ENCODE data around the gene ZC2HC1B.

GRCh38 chr6:143967706-143968376 lies 103.6 kb downstream of the ZC2HC1B start:
- no peak for TF ChIP-seq CTCF (IDR thresholded peaks at IDR 0.05; ENCODE audit: low read depth, low read length, missing input control)
- TF ChIP-seq ATF3 (IDR thresholded peaks at IDR 0.05), result no peak
- TF ChIP-seq JUND (IDR thresholded peaks at IDR 0.05), result no peak
- no peak for TF ChIP-seq NR2F2 (IDR thresholded peaks at IDR 0.05)
- no peak for TF ChIP-seq MAX (IDR thresholded peaks at IDR 0.05)
- TF ChIP-seq TAF1 (conservative IDR thresholded peaks at IDR 0.05), result no peak
- TF ChIP-seq FOXA2 (IDR thresholded peaks at IDR 0.05), result no peak
- no peak for TF ChIP-seq RXRA (IDR thresholded peaks at IDR 0.05)
- no peak for TF ChIP-seq YY1 (IDR thresholded peaks at IDR 0.05)
- no peak for TF ChIP-seq REST (IDR thresholded peaks at IDR 0.05)
- no peak for TF ChIP-seq SP1 (IDR thresholded peaks at IDR 0.05)
- TF ChIP-seq RAD21 (IDR thresholded peaks at IDR 0.05), result no peak
- no peak for TF ChIP-seq GABPA (IDR thresholded peaks at IDR 0.05 in 1 of 2, conservative IDR thresholded peaks at IDR 0.05 in 1 of 2)

Measured in liver (tissue), 3 donors.